Right lobe of liver (tissue), 4 donors: ENCODE data around the gene CLDN4.

Experiments
- CTCF ChIP-seq, 4 donors: fragments of 200-600 bp in 3 of 4; fragments of 450-650 bp in 1 of 4; IDR thresholded peaks; one replicate each; pipeline versions ENCODE4 v1.5.1 to v1.8.0; 2016 to 2022; ENCODE audit warnings: antibody characterized with exemption in 4 of 4, mild to moderate bottlenecking in 2 of 4
- POLR2A ChIP-seq: fragments of 450-650 bp; IDR thresholded peaks from one replicate; pipeline ENCODE4 v1.6.1; 2017; ENCODE audit warnings: antibody characterized with exemption, mild to moderate bottlenecking
- donor health status: DM: no; HTN: no; CAD: no.
- donor health status: DM: no; HTN: no; CAD: no.
- donor health status: DM: no; HTN: yes; CAD: no.

- TF ChIP-seq POLR2A (no peak), CTCF (IDR thresholded peaks at IDR 0.05) (no peak)
Measured at GRCh38 chr7:73858807-73859206, 28.0 kb downstream of the CLDN4 start.
